ENCODE measurements around the gene TMEM80.

GRCh38 chr11:665704-666281 is 29.8 kb upstream of the TMEM80 start:
- TF ChIP-seq CTCF (IDR thresholded peaks at IDR 0.05) = peak in 1 of 4 experiments; percentile 5
- peak; percentile 88 for TF ChIP-seq POLR2AphosphoS5 (IDR thresholded peaks at IDR 0.05)
